Activated B cell treated with CpG ODN at 0.5 μM for 24 hours (primary cell): ENCODE data around the gene PIN4. TPM values are rescaled to one million over a fixed set of nuclear protein-coding genes. Genes with fewer than 3 reads are reported as not detected.

ENCODE experiments used
- ATAC-seq: fragments of 200-7000 bp; cut with Tn5 transposase; one replicate; pipeline ENCODE4 v1.10.0; 2021; ENCODE audit warnings: low read depth, mild to moderate bottlenecking, moderate library complexity
- CTCF ChIA-PET: fragments of 350-600 bp; sonication (Branson Sonifier 250); formaldehyde crosslinking; loops from one replicate; lab custom pipeline; 2021; ENCODE audit warnings: antibody characterized with exemption; lab: Charles Lee
- POLR2A ChIA-PET: fragments of 350-600 bp; sonication (Branson Sonifier 250); formaldehyde crosslinking; loops from one replicate; lab custom pipeline; 2021; ENCODE audit warnings: antibody characterized with exemption; lab: Charles Lee
- DNase-seq: peaks from one replicate; pipeline ENCODE4 v3.0.0; 2022
- H3K27ac Mint-ChIP-seq: one replicate; pipeline ENCODE4 v1.8.0; 2020; ENCODE audit warnings: mixed read lengths
- H3K27me3 Mint-ChIP-seq: one replicate; pipeline ENCODE4 v1.8.0; 2021; ENCODE audit warnings: mixed read lengths
- H3K36me3 Mint-ChIP-seq: one replicate; pipeline ENCODE4 v1.8.0; 2021; ENCODE audit warnings: low read depth, mixed read lengths
- H3K4me1 Mint-ChIP-seq: one replicate; pipeline ENCODE4 v1.8.0; 2021; ENCODE audit warnings: mixed read lengths
- H3K4me3 Mint-ChIP-seq: one replicate; pipeline ENCODE4 v1.8.0; 2020; ENCODE audit warnings: mild to moderate bottlenecking, mixed read lengths
- H3K9me3 Mint-ChIP-seq: one replicate; pipeline ENCODE4 v1.8.0; 2020; ENCODE audit warnings: mixed read lengths
- intact Hi-C: fragments of 100-400 bp; cut with micrococcal nuclease; formaldehyde crosslinking; loops from one replicate; pipeline ENCODE4 v1.15.1; 2024
- total RNA-seq: library from RNA; stranded (reverse); gene quantifications from 2 replicates; pipeline ENCODE4 v1.2.3, GENCODE V29; 2022
- TF ChIP-seq, protein P1 (sequence below): fragments of 200-600 bp; IDR thresholded peaks from one replicate; pipeline ENCODE4 v1.8.0; 2022; ENCODE audit warnings: antibody characterized with exemption, mild to moderate bottlenecking

Gene PIN4
- total RNA-seq, 1 donor from 2014 or later: 10.9 TPM

DNA sequence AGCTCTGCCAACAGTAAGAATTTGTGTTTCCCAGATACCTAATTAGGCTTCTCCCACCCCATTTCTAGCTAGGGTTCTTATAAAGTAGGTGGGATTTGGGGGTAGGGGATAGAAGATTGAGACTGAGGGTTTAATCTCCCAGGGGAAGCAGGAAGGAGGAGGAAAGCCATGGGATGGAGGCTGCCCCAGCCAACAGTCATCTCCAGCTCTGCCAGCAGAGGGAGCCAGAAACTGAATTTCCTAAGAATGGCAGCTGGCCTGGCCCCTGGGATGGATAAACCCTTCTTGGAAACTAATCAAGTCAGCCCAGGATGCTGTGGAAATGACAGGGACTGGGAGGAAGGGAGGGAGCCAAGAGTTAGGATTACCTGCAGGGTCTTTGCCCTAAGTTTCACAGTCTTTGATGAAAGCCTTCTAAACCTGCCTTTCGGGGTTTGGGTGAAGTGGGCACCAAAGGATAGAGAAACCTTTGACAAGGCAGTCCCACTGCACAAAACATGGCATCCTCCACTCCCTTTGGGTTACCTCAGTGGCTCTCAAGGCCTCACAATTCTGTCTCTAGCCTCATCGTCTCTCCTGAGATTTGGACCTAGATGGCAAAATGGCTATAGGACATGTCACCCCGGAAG lies 64.0 kb downstream of the PIN4 start:
- Mint-ChIP-seq H3K36me3 (no peaks in the 10 kb centered on the region), H3K4me1 (no peaks in the 10 kb centered on the region), H3K4me3 (no peak overlapping the region), H3K9me3 (no peaks in the 10 kb centered on the region), H3K27me3 (no peaks in the 10 kb centered on the region), H3K27ac (no peak overlapping the region)
- CTCF ChIA-PET: interaction anchor here (1.3 to 1.5 kb wide), 3 partner anchors 31 to 1889 kb away, joined by 6 to 8 read pairs (median 6); partner anchors contain the start of gene RPS4X
- intact Hi-C loops: loop anchor here (1.0 to 5.0 kb wide), 2 partner anchors 295 to 1887 kb away; no protein-coding TSS in a partner anchor
- DNase-seq: no peak
- ATAC-seq: no peak
- TF ChIP-seq, protein P1, sequence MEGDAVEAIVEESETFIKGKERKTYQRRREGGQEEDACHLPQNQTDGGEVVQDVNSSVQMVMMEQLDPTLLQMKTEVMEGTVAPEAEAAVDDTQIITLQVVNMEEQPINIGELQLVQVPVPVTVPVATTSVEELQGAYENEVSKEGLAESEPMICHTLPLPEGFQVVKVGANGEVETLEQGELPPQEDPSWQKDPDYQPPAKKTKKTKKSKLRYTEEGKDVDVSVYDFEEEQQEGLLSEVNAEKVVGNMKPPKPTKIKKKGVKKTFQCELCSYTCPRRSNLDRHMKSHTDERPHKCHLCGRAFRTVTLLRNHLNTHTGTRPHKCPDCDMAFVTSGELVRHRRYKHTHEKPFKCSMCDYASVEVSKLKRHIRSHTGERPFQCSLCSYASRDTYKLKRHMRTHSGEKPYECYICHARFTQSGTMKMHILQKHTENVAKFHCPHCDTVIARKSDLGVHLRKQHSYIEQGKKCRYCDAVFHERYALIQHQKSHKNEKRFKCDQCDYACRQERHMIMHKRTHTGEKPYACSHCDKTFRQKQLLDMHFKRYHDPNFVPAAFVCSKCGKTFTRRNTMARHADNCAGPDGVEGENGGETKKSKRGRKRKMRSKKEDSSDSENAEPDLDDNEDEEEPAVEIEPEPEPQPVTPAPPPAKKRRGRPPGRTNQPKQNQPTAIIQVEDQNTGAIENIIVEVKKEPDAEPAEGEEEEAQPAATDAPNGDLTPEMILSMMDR: peak; percentile 21
- POLR2A ChIA-PET: interaction anchor here (1.1 kb wide), 1 partner anchor 32 kb away, joined by 3 read pairs; the partner anchor contains the start of gene RPS4X

DNA sequence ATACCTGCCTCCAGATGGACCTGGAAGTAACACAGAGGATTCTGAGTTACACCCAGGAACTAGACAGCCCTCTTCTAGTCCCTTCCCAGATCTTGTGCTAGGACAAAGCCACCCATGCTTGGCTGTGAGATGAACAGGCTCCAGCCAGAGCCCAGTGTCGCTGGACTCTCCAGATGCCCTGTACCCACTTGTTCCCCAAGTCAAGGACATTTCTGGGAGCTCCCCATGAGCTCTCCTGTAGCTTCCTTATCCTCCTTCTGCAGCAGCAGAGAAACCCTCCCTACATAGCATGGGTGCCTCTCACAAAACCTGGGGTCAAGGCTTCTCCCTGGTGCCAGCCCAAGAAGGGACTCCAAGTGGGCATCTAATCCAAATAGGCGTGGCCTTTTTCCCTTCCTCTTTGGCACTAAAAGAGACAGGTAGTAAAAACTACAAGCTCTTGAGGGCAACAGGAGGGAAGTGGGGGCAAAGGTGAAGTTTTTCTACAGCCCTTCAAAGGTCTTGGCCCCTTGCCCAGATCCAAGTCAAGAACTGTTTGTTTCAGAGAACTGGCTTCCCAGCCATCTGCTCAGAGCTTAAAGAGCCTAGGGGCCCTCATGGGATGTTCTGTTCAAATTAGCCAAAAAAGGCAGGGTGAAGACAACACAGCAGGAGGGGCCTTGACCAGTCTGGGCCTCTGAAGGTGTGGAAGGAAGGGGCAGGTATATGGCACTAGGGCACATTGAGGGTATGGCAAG lies 65.8 kb downstream of the PIN4 start:
- no peak overlapping the region for H3K4me3 Mint-ChIP-seq
- CTCF ChIA-PET: no interaction called here
- no peaks in the 10 kb centered on the region for H3K4me1 Mint-ChIP-seq
- TF ChIP-seq, protein P1: no peak
- POLR2A ChIA-PET: no interaction called here
- H3K27me3 Mint-ChIP-seq: peaks cover 3% of the 10 kb centered on the region
- DNase-seq (no peak), ATAC-seq (no peak)
- no peak overlapping the region for H3K27ac Mint-ChIP-seq
- H3K9me3 Mint-ChIP-seq: no peaks in the 10 kb centered on the region
- no peaks in the 10 kb centered on the region for H3K36me3 Mint-ChIP-seq
- intact Hi-C loops: loop anchor here (5.0 kb wide), 1 partner anchor 1885 kb away; no protein-coding TSS in a partner anchor

Other genes with a start within 250 kb of the PIN4 start
- gene RTL5, start 49.8 kb upstream of the PIN4 start, total RNA-seq: 2.9 TPM in 2 replicates
- gene ERCC6L, start 57.3 kb downstream of the PIN4 start, total RNA-seq: 0.91 and 1.1 TPM in 2 replicates
- gene RPS4X, start 95.5 kb downstream of the PIN4 start, total RNA-seq: 1,509 and 1,643 TPM in 2 replicates
- not detected in 2 replicates for gene CITED1, start 124.2 kb downstream of the PIN4 start, total RNA-seq